Esophagus muscularis mucosa (tissue), 4 donors: Measurements from ENCODE around the gene SLC41A1.
"Not testable (repeated sequence)": the region's sequence is repeated elsewhere in the genome, so short reads cannot be mapped to it uniquely, and the experiment has no call there.

Source experiments
- CTCF ChIP-seq, 3 experiments: fragments of 200-600 bp in 2 of 3; fragments of 450-650 bp in 1 of 3; sonication (generic) in 2 of 3; IDR thresholded peaks; one replicate each; pipeline ENCODE4 v1.5.1; 2017 to 2019; ENCODE audit warnings: antibody characterized with exemption in 3 of 3, mild to moderate bottlenecking in 2 of 3, moderate library complexity in 1 of 3
- EP300 ChIP-seq: sonication (generic); formaldehyde crosslinking; IDR thresholded peaks from one replicate; pipeline ENCODE4 v1.6.1; 2017; ENCODE audit warnings: antibody characterized with exemption
- POLR2A ChIP-seq: fragments of 450-650 bp; IDR thresholded peaks from one replicate; pipeline ENCODE4 v1.6.1; 2017; ENCODE audit warnings: antibody characterized with exemption, moderate library complexity, mild to moderate bottlenecking, low read depth
- POLR2AphosphoS5 ChIP-seq, 2 donors: sonication (generic); formaldehyde crosslinking; IDR thresholded peaks; one replicate each; pipeline ENCODE4 v1.6.1; 2017; ENCODE audit warnings: antibody characterized with exemption in 2 of 2

DNA sequence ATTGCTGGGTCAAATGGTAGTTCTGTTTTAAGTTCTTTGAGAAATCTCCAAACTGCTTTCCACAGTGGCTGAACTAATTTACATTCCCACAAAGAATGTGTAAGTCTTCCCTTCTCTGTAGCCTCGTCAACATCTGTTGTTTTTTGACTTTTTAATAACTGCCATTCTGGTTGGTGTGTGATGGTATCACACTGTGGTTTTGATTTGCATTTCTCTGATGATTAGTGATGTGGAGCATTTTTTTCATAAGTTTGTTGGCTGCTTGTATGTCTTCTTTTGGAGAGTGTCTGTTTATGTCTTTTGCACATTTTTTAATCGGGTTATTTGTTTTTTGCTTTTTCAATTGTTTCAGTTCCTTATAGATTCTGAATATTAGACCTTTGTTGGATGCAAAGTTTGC lies 10.3 kb upstream of the SLC41A1 start:
- TF ChIP-seq CTCF (IDR thresholded peaks at IDR 0.05); POLR2AphosphoS5 (IDR thresholded peaks at IDR 0.05); EP300; POLR2A: not testable (repeated sequence)
